Loucy (cell line): ENCODE measurements around the gene MAN1C1.

Experiments
- H2AFZ ChIP-seq: fragments of 200-600 bp; sonication (generic); 2 replicates; pipeline ENCODE4 v1.6.0; 2016; ENCODE audit warnings: antibody characterized with exemption, mild to moderate bottlenecking, low read length, moderate library complexity
- H3F3A ChIP-seq: fragments of 200-600 bp; 2 replicates; pipeline ENCODE4 v1.6.0; 2016; ENCODE audit warnings: antibody characterized with exemption, low read depth, mild to moderate bottlenecking
- H3K27me3 ChIP-seq: fragments of 200-600 bp; sonication (generic); 2 replicates; pipeline ENCODE4 v1.6.1; 2014; ENCODE audit warnings: low read length, mild to moderate bottlenecking; ENCODE audit not compliant: insufficient read depth, poor library complexity, severe bottlenecking
- H3K36me3 ChIP-seq: fragments of 200-600 bp; sonication (generic); 2 replicates; pipeline ENCODE4 v1.6.1; 2016; ENCODE audit warnings: low read length; ENCODE audit not compliant: insufficient read depth
- H3K4me1 ChIP-seq: fragments of 200-600 bp; sonication (generic); 2 replicates; pipeline ENCODE4 v1.5.1; 2014; ENCODE audit warnings: low read length, mild to moderate bottlenecking; ENCODE audit not compliant: insufficient read depth, poor library complexity, severe bottlenecking
- H3K4me2 ChIP-seq: fragments of 200-600 bp; sonication (generic); 2 replicates; pipeline ENCODE4 v1.6.0; 2014; ENCODE audit warnings: antibody characterized with exemption, low read length, low read depth, mild to moderate bottlenecking; ENCODE audit not compliant: poor library complexity, severe bottlenecking
- H3K4me3 ChIP-seq: fragments of 200-600 bp; sonication (generic); 2 replicates; pipeline ENCODE4 v1.5.1; 2014; ENCODE audit warnings: low read length, mild to moderate bottlenecking, mixed read lengths; ENCODE audit not compliant: poor library complexity, severe bottlenecking
- H3K79me2 ChIP-seq: fragments of 200-600 bp; sonication (generic); 2 replicates; pipeline ENCODE4 v1.6.1; 2014; ENCODE audit warnings: low read length; ENCODE audit not compliant: insufficient read depth
- H3K9ac ChIP-seq: fragments of 200-600 bp; sonication (generic); 2 replicates; pipeline ENCODE4 v1.6.0; 2014; ENCODE audit warnings: mild to moderate bottlenecking, low read depth, low read length, moderate library complexity; ENCODE audit not compliant: poor library complexity, severe bottlenecking
- H3K9me2 ChIP-seq: fragments of 200-600 bp; sonication (generic); replicated peaks from 2 replicates; pipeline ENCODE4 v1.6.1; 2016; ENCODE audit warnings: low read depth, low read length, mixed read lengths
- H3K9me3 ChIP-seq: fragments of 200-600 bp; sonication (generic); 2 replicates; pipeline ENCODE4 v1.6.1; 2014; ENCODE audit warnings: mild to moderate bottlenecking, antibody characterized with exemption, low read length, low read depth; ENCODE audit not compliant: insufficient read depth
- H4K20me1 ChIP-seq: fragments of 200-600 bp; sonication (generic); 2 replicates; pipeline ENCODE4 v1.6.0; 2014; ENCODE audit warnings: antibody characterized with exemption, low read length, mild to moderate bottlenecking; ENCODE audit not compliant: insufficient read depth, poor library complexity, severe bottlenecking
- CTCF ChIP-seq: fragments of 200-600 bp; sonication (generic); conservative IDR thresholded peaks from 2 replicates; pipeline ENCODE4 v1.5.1; 2014; ENCODE audit warnings: mild to moderate bottlenecking, antibody characterized with exemption, low read length
- EZH2phosphoT487 ChIP-seq: fragments of 200-600 bp; IDR thresholded peaks from 2 replicates; pipeline ENCODE4 v1.6.1; 2018; ENCODE audit warnings: antibody characterized with exemption, mild to moderate bottlenecking, moderate library complexity, borderline replicate concordance

The MAN1C1 gene

GRCh38 chr1:25793585-25794170, 177.1 kb downstream of the MAN1C1 start:
- Histone ChIP-seq H3K27me3 (no peaks in the 10 kb centered on the region), H3K4me2 (no peak overlapping the region), H3K9me3 (no peaks in the 10 kb centered on the region), H4K20me1 (no peaks in the 10 kb centered on the region), H3K4me1 (no peaks in the 10 kb centered on the region), H3K36me3 (no peaks in the 10 kb centered on the region), H2AFZ (no peak overlapping the region), H3K9me2 (no peaks in the 10 kb centered on the region), H3K79me2 (no peaks in the 10 kb centered on the region), H3K9ac (no peak overlapping the region), H3K4me3 (no peak overlapping the region), H3F3A (no peaks in the 10 kb centered on the region)
- TF ChIP-seq EZH2phosphoT487 (no peak), CTCF (no peak)

DNA sequence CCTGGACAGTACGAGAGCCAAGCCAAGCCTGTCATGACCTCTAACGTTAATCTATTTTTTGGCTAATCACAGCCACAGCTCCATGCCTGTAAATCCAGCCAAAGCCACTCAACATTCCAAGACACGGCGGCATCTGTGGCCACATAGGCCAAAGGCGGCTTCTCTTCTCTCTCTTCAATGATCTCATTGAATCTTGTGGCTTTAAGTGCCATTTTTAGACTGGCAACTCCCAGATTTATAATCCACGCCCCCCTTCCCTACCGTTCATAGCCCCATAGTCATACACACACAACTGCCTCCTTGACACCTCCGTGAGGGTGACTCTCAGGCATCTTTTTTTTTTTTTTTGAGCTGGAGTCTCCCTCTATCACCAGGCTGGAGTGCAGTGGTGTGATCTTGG, 177.7 kb downstream of the MAN1C1 start:
- no peaks in the 10 kb centered on the region for H3K27me3 ChIP-seq
- no peaks in the 10 kb centered on the region for H3K4me1 ChIP-seq

GRCh38 chr1:25795211-25795610, 178.6 kb downstream of the MAN1C1 start:
- no peaks in the 10 kb centered on the region for H3K9me2 ChIP-seq
- H3K9me3 ChIP-seq: no peaks in the 10 kb centered on the region
- H3F3A ChIP-seq: no peaks in the 10 kb centered on the region
- no peak overlapping the region for H3K4me2 ChIP-seq
- no peak overlapping the region for H3K4me3 ChIP-seq
- H3K9ac ChIP-seq: no peak overlapping the region
- no peak overlapping the region for H2AFZ ChIP-seq
- H4K20me1 ChIP-seq: no peaks in the 10 kb centered on the region
- TF ChIP-seq CTCF (no peak), EZH2phosphoT487 (no peak)
- H3K27me3 ChIP-seq: no peaks in the 10 kb centered on the region
- H3K4me1 ChIP-seq: no peaks in the 10 kb centered on the region
- no peaks in the 10 kb centered on the region for H3K36me3 ChIP-seq
- H3K79me2 ChIP-seq: no peaks in the 10 kb centered on the region

More for the DNA sequence above, 177.7 kb downstream of the MAN1C1 start:
- Histone ChIP-seq H3K79me2 (no peaks in the 10 kb centered on the region), H3F3A (no peaks in the 10 kb centered on the region), H3K9ac (no peak overlapping the region), H3K9me2 (no peaks in the 10 kb centered on the region), H3K9me3 (no peaks in the 10 kb centered on the region), H2AFZ (no peak overlapping the region), H3K36me3 (no peaks in the 10 kb centered on the region), H3K4me3 (no peak overlapping the region), H3K4me2 (no peak overlapping the region), H4K20me1 (no peaks in the 10 kb centered on the region)
- TF ChIP-seq EZH2phosphoT487: no peak
- no peak for TF ChIP-seq CTCF
